Fibroblast of lung (primary cell): ENCODE measurements around the gene DPP7. TPM values are rescaled to one million over a fixed set of nuclear protein-coding genes. Genes with fewer than 3 reads are reported as not detected.

Experiments used
- DNase-seq, 2 donors: peaks; one replicate each; pipeline versions ENCODE4 v3.0.0 to v3.0.0-alpha.2; 2010; ENCODE audit warnings: low read depth in 2 of 2
- H2AFZ ChIP-seq: 2 replicates; pipeline ENCODE4 v1.5.1; 2012; ENCODE audit warnings: low read length, control low read depth, inconsistent platforms
- H3K27ac ChIP-seq: 2 replicates; pipeline ENCODE4 v1.5.1; 2011; ENCODE audit warnings: low read length, control low read depth; ENCODE audit not compliant: insufficient read depth
- H3K27me3 ChIP-seq: 2 replicates; pipeline ENCODE4 v1.5.1; 2011; ENCODE audit warnings: mild to moderate bottlenecking, low read length; ENCODE audit not compliant: control insufficient read depth, insufficient read depth
- H3K36me3 ChIP-seq: 2 replicates; pipeline ENCODE4 v1.5.1; 2011; ENCODE audit warnings: low read length; ENCODE audit not compliant: control insufficient read depth, insufficient read depth
- H3K4me1 ChIP-seq: 2 replicates; pipeline ENCODE4 v1.5.1; 2011; ENCODE audit warnings: low read length; ENCODE audit not compliant: control insufficient read depth, insufficient read depth; ENCODE audit errors: extremely low read depth
- H3K4me2 ChIP-seq: 2 replicates; pipeline ENCODE4 v1.5.1; 2011; ENCODE audit warnings: low read length, control low read depth; ENCODE audit not compliant: insufficient read depth; ENCODE audit errors: extremely low read depth
- H3K4me3 ChIP-seq, 4 experiments: fragments of 200-600 bp in 1 of 4; sonication (generic) in 1 of 4; replicated peaks in 1 of 4; 2 replicates each; pipeline ENCODE4 v1.5.1; 2011 to 2016; ENCODE audit warnings: low read length in 4 of 4, low read depth in 3 of 4, mild to moderate bottlenecking in 3 of 4, control low read depth in 2 of 4, inconsistent platforms in 1 of 4, mixed read lengths in 1 of 4; ENCODE audit not compliant: insufficient read depth in 1 of 4; ENCODE audit errors: control extremely low read depth in 1 of 4
- H3K79me2 ChIP-seq: 2 replicates; pipeline ENCODE4 v1.5.1; 2012; ENCODE audit warnings: mild to moderate bottlenecking, low read length, inconsistent platforms; ENCODE audit not compliant: control insufficient read depth, insufficient read depth
- H3K9ac ChIP-seq: 2 replicates; pipeline ENCODE4 v1.5.1; 2011; ENCODE audit warnings: mild to moderate bottlenecking, low read length, control low read depth; ENCODE audit not compliant: insufficient read depth
- H3K9me3 ChIP-seq: 2 replicates; pipeline ENCODE4 v1.5.1; 2012; ENCODE audit warnings: low read depth, low read length; ENCODE audit not compliant: control insufficient read depth, insufficient read depth
- H4K20me1 ChIP-seq: 2 replicates; pipeline ENCODE4 v1.5.1; 2011; ENCODE audit warnings: low read length; ENCODE audit not compliant: control insufficient read depth, insufficient read depth; ENCODE audit errors: extremely low read depth
- CTCF ChIP-seq, 2 donors: IDR thresholded peaks in 1 of 2; conservative IDR thresholded peaks in 1 of 2; 1 replicate in 1 of 2; 2 replicates in 1 of 2; pipeline ENCODE4 v1.5.1; 2011 to 2012; ENCODE audit warnings: low read length in 2 of 2, control low read depth in 1 of 2, inconsistent platforms in 1 of 2, low read depth in 1 of 2, mild to moderate bottlenecking in 1 of 2
- EZH2 ChIP-seq: IDR thresholded peaks from 2 replicates; pipeline ENCODE4 v1.5.1; 2012; ENCODE audit warnings: low read length, control low read depth, mild to moderate bottlenecking; ENCODE audit errors: missing control alignments
- polyA plus RNA-seq, 2 donors: library from polyadenylated mRNA; depleted of rRNA in 1 of 2; stranded (reverse) in 1 of 2; unstranded in 1 of 2; fragments of >200 nt; gene quantifications; 2 replicates each; pipeline ENCODE4 v1.2.1, GENCODE V29; 2011 to 2012; ENCODE audit warnings: missing spikeins in 1 of 2
- total RNA-seq: library from RNA; depleted of rRNA; stranded (reverse); fragments of >200 nt; gene quantifications from 2 replicates; pipeline ENCODE4 v1.2.1, GENCODE V29; 2014

DPP7 gene
- total and polyA plus RNA-seq, 2 donors (not counting 1 experiment from before 2014, with no cell fraction given), result 28.6 to 126 TPM

- H3K4me1 ChIP-seq, result peaks cover 10% of the 10 kb centered on the region
- peak overlapping the region in 2 of 4 experiments; percentile 27 for H3K4me3 ChIP-seq
- no peaks in the 10 kb centered on the region for H3K9me3 ChIP-seq
- H3K27me3 ChIP-seq, result no peaks in the 10 kb centered on the region
- H3K36me3 ChIP-seq, result no peaks in the 10 kb centered on the region
- H3K79me2 ChIP-seq, result no peaks in the 10 kb centered on the region
- no peak overlapping the region for H3K27ac ChIP-seq
- H2AFZ ChIP-seq, result no peak overlapping the region
- no peak overlapping the region for H3K9ac ChIP-seq
- no peak for TF ChIP-seq EZH2
- H3K4me2 ChIP-seq, result peak overlapping the region; percentile 64
- DNase-seq, result no peak
- no peaks in the 10 kb centered on the region for H4K20me1 ChIP-seq
These were observed 45.7 kb downstream of the DPP7 start for GRCh38 chr9:137068539-137069507.

GRCh38 chr9:137067860-137068538 lies 46.5 kb downstream of the DPP7 start:
- Histone ChIP-seq H3K36me3 (no peaks in the 10 kb centered on the region), H4K20me1 (no peaks in the 10 kb centered on the region), H3K27me3 (no peaks in the 10 kb centered on the region), H2AFZ (no peak overlapping the region), H3K4me2 (no peak overlapping the region), H3K9ac (no peak overlapping the region), H3K79me2 (no peaks in the 10 kb centered on the region), H3K27ac (no peak overlapping the region), H3K9me3 (no peaks in the 10 kb centered on the region), H3K4me1 (peaks cover 10% of the 10 kb centered on the region), H3K4me3 (no peak overlapping the region)
- DNase-seq, result peak; percentile 64 to 76
- no peak for TF ChIP-seq EZH2
- TF ChIP-seq CTCF (conservative IDR thresholded peaks at IDR 0.05 in 1 of 2, IDR thresholded peaks at IDR 0.05 in 1 of 2; ENCODE audit: low read depth in 1 of 2, low read length in 2 of 2), result peak; percentile 68 to 86

- Histone ChIP-seq H3K4me3 (no peak overlapping the region), H3K4me2 (no peak overlapping the region), H3K4me1 (peaks cover 10% of the 10 kb centered on the region), H3K79me2 (no peaks in the 10 kb centered on the region), H3K27ac (no peak overlapping the region), H3K36me3 (no peaks in the 10 kb centered on the region), H3K9me3 (no peaks in the 10 kb centered on the region), H4K20me1 (no peaks in the 10 kb centered on the region), H3K27me3 (no peaks in the 10 kb centered on the region), H2AFZ (no peak overlapping the region), H3K9ac (no peak overlapping the region)
- no peak for DNase-seq
- no peak for TF ChIP-seq EZH2
- TF ChIP-seq CTCF (conservative IDR thresholded peaks at IDR 0.05 in 1 of 2, IDR thresholded peaks at IDR 0.05 in 1 of 2; ENCODE audit: low read depth in 1 of 2, low read length in 2 of 2), result no peak
These were observed 48.3 kb downstream of the DPP7 start for GRCh38 chr9:137066096-137066861.
